ENCODE results near the gene COBLL1.

COBLL1 gene

GRCh38 chr2:164664070-164664469 is 177.6 kb downstream of the COBLL1 start:
- Mint-ChIP-seq H3K27me3 (no peaks in the 10 kb centered on the region), H3K4me1 (ENCODE audit: low read depth in 2 of 2) (no peaks in the 10 kb centered on the region), H3K36me3 (ENCODE audit: insufficient read depth) (no peaks in the 10 kb centered on the region), H3K27ac (no peak overlapping the region), H3K9me3 (peaks cover 6 to 13% of the 10 kb centered on the region in 2 donors), H3K4me3 (no peak overlapping the region)
- DNase-seq (no peak), ATAC-seq (replicated peaks) (no peak)

DNA sequence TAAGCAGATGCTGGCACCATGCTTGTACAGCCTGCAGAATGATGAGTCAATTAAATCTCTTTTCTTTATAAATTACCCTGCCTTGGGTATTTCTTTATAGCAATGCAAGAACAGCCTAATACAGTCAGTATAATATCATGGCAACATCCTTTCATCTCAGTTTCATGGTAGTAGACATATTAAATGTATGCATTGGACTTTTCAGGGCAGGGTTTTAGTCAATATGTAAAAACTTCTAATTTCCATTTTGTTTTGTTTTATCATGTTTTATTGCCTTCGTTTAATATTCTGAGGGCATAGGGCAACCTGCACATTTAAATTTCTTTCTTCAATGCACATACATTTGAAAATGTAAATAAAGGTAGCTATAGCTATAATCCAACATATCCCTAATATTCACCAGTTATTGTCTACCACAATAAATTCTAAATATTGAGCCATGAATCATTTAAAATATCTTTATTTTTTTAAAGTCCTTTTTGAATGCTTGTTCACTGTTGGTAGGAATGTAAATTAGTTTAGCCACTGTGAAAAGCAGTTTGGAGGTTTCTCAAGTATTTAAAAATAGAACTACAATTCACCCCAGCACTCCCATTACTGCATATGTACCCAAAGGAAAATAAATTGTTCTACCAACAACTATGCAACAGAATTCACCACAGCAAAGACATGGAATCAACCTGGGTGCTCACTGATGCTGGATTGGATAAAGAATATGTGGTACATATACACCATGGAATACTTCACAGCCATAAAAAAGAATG is 178.6 kb downstream of the COBLL1 start:
- Mint-ChIP-seq H3K4me1 (ENCODE audit: low read depth in 2 of 2) (no peaks in the 10 kb centered on the region), H3K27ac (no peak overlapping the region), H3K9me3 (peaks cover 9 to 13% of the 10 kb centered on the region in 2 donors), H3K27me3 (no peaks in the 10 kb centered on the region), H3K4me3 (no peak overlapping the region), H3K36me3 (ENCODE audit: insufficient read depth) (no peaks in the 10 kb centered on the region)
- no peak for ATAC-seq (replicated peaks)
- DNase-seq, result no peak

DNA sequence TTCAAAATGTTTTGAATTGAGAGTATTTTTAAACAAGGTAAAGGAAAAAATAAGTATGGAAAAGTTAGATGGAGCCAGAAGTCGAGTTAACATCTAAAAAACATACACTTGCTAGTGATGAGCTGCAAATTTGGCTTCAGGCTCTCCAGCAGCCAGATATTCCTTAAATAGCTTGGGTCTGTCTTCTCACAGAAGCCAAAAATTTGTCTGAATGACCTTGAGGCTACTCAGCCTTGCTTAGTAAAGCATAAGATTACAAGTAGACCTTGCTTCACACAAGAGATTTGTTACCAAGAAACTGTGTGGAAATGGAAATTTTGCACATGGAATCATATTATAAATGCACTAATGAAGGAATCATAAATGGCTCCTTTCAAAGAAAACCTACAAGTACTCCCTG is 179.6 kb downstream of the COBLL1 start:
- Mint-ChIP-seq H3K36me3 (ENCODE audit: insufficient read depth) (no peaks in the 10 kb centered on the region), H3K4me3 (no peak overlapping the region), H3K9me3 (peaks cover 12 to 13% of the 10 kb centered on the region in 2 donors), H3K4me1 (ENCODE audit: low read depth in 2 of 2) (no peaks in the 10 kb centered on the region), H3K27me3 (no peaks in the 10 kb centered on the region), H3K27ac (no peak overlapping the region)
- no peak for DNase-seq
- no peak for ATAC-seq (replicated peaks)

GRCh38 chr2:164661349-164661748 is 180.3 kb downstream of the COBLL1 start:
- no peaks in the 10 kb centered on the region for H3K4me1 Mint-ChIP-seq (ENCODE audit: low read depth in 2 of 2)
- no peaks in the 10 kb centered on the region for H3K27me3 Mint-ChIP-seq
- no peaks in the 10 kb centered on the region for H3K36me3 Mint-ChIP-seq (ENCODE audit: insufficient read depth)

DNA sequence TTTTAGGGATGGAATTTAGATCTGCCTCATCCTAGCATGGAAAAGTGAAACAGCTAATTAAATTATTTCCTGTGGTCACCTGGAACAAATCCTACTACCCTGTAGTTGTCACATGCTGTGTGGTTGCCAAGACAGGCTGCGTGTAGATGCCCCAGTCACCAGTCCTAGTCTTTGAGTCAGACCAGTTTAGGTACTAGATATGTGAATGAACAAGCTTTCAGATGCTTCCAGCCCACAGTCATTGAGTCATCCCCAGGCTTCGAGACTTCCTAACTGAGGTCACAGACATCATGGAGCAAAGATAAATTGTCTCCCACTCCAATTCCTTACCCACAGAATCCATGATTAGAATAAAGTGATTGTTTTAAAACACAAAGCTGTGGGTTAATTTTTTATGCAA is 184.5 kb downstream of the COBLL1 start:
- no peaks in the 10 kb centered on the region for H3K27me3 Mint-ChIP-seq
- no peak for DNase-seq
- no peak overlapping the region for H3K27ac Mint-ChIP-seq

More at GRCh38 chr2:164661349-164661748, 180.3 kb downstream of the COBLL1 start:
- DNase-seq, result no peak
- ATAC-seq (replicated peaks), result no peak
- no peak overlapping the region for H3K27ac Mint-ChIP-seq
- H3K4me3 Mint-ChIP-seq, result no peak overlapping the region
- peaks cover 6 to 13% of the 10 kb centered on the region in 2 donors for H3K9me3 Mint-ChIP-seq

DNA sequence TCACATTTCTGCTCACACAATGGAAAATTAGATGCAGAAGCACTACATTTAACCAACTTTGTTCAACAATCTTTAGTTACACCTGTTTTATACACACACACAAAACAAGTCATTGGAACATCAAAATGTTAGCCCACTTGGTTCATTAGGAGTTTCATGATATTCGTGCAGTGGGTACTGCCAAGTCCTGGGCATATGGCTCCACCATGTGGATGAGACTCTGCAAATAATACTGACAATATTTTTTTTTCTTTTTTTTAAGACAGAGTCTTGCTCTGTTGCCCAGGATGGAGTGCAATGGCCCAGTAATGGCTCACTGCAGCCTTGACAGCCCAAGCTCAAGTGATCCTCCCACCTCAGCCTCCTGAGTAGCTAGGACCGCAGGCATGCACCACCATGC is 185.9 kb downstream of the COBLL1 start:
- H3K36me3 Mint-ChIP-seq (ENCODE audit: insufficient read depth), result no peaks in the 10 kb centered on the region
- ATAC-seq (replicated peaks) (no peak), DNase-seq (no peak)
- H3K27me3 Mint-ChIP-seq, result no peaks in the 10 kb centered on the region
- H3K9me3 Mint-ChIP-seq, result peaks cover 18 to 24% of the 10 kb centered on the region in 2 donors
- H3K27ac Mint-ChIP-seq, result no peak overlapping the region
- H3K4me3 Mint-ChIP-seq, result no peak overlapping the region
- no peaks in the 10 kb centered on the region for H3K4me1 Mint-ChIP-seq (ENCODE audit: low read depth in 2 of 2)

More for the DNA sequence above, 184.5 kb downstream of the COBLL1 start:
- H3K4me3 Mint-ChIP-seq, result no peak overlapping the region
- peaks cover 15 to 17% of the 10 kb centered on the region in 2 donors for H3K9me3 Mint-ChIP-seq
- no peaks in the 10 kb centered on the region for H3K36me3 Mint-ChIP-seq (ENCODE audit: insufficient read depth)
- no peak for ATAC-seq (replicated peaks)
- H3K4me1 Mint-ChIP-seq (ENCODE audit: low read depth in 2 of 2), result no peaks in the 10 kb centered on the region

GRCh38 chr2:164655336-164655735 is 186.3 kb downstream of the COBLL1 start:
- Mint-ChIP-seq H3K27ac (no peak overlapping the region), H3K4me3 (no peak overlapping the region), H3K36me3 (ENCODE audit: insufficient read depth) (no peaks in the 10 kb centered on the region), H3K9me3 (peaks cover 21 to 27% of the 10 kb centered on the region in 2 donors), H3K27me3 (no peaks in the 10 kb centered on the region), H3K4me1 (ENCODE audit: low read depth in 2 of 2) (no peaks in the 10 kb centered on the region)
- DNase-seq (no peak), ATAC-seq (replicated peaks) (no peak)

- ATAC-seq (replicated peaks), result no peak
- Mint-ChIP-seq H3K36me3 (ENCODE audit: insufficient read depth) (no peaks in the 10 kb centered on the region), H3K27ac (no peak overlapping the region), H3K27me3 (no peaks in the 10 kb centered on the region), H3K4me1 (ENCODE audit: low read depth in 2 of 2) (no peaks in the 10 kb centered on the region), H3K4me3 (no peak overlapping the region), H3K9me3 (peaks cover 17 to 29% of the 10 kb centered on the region in 2 donors)
- DNase-seq, result no peak
Measured at GRCh38 chr2:164651361-164651760, 190.3 kb downstream of the COBLL1 start.

DNA sequence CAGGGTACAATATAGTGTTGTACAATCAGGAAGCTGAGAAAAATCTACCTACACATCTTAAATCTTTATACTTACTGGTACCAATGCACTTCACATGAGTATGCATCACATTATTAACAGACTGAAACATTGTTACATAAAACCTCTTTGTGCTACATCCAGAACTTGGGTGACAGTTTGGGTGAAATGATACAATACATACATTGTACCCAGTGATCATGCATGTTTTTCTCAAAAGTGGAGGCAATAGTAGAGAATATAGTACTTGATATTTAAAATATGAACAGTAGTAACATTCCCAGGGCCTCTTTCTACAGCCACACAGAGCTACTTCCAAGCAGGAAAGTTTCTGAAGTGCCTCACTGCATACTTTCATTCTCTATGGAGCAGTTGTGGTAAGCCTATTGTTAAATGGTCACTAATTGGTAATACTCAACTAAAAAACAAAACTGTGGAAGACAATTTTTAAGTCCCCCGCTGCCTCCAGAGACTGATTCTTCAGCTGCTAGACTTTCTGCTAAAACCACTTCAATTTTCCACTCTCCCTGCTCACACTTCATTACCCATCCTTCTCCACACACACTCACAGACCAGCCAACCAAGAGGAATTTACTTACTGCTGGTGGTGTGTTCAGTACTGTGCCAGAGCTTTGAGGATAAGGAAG is 197.5 kb downstream of the COBLL1 start:
- no peak for ATAC-seq (replicated peaks)
- Mint-ChIP-seq H3K4me3 (no peak overlapping the region), H3K27me3 (no peaks in the 10 kb centered on the region), H3K4me1 (ENCODE audit: low read depth in 2 of 2) (no peaks in the 10 kb centered on the region), H3K36me3 (ENCODE audit: insufficient read depth) (no peaks in the 10 kb centered on the region), H3K9me3 (peaks cover 7 to 8% of the 10 kb centered on the region in 2 donors), H3K27ac (no peak overlapping the region)
- no peak for DNase-seq

DNA sequence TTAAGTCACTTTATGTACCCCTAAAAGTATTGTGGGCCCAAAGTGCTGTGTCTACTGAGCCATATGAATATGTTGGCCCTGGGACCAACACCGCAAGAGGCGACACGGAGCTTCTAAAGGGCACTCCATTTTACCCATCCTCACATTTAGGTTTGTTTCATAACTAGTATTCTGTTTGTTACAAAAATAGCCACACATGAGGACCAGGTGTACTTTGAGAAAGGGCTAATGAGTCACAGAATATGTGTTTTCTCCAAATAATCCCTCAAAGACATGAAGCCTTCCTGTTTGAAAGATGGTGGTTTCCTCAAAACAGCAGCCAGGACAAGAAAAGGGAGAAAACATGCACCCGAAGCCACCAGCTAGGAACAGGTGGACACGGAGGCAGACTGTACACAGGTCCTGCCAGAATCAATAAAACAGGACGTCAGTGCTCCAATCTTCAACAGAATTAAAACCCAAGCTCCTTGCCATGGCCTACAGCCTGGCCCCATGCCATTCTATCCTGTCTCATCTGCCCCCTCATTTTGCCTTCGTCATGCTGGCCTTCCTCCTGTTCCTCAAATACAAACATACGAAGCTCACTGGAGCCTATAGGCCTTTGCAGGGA is 198.6 kb downstream of the COBLL1 start:
- Mint-ChIP-seq H3K27me3 (no peaks in the 10 kb centered on the region), H3K4me3 (no peak overlapping the region), H3K27ac (no peak overlapping the region), H3K36me3 (ENCODE audit: insufficient read depth) (no peaks in the 10 kb centered on the region), H3K4me1 (ENCODE audit: low read depth in 2 of 2) (no peaks in the 10 kb centered on the region), H3K9me3 (peaks cover 8% of the 10 kb centered on the region in 2 donors)
- no peak for DNase-seq
- no peak for ATAC-seq (replicated peaks)

GRCh38 chr2:164642268-164642667 is 199.4 kb downstream of the COBLL1 start:
- H3K9me3 Mint-ChIP-seq, result peaks cover 4 to 7% of the 10 kb centered on the region in 2 donors
- H3K27ac Mint-ChIP-seq, result no peak overlapping the region
- ATAC-seq (replicated peaks) (no peak), DNase-seq (no peak)
- no peaks in the 10 kb centered on the region for H3K36me3 Mint-ChIP-seq (ENCODE audit: insufficient read depth)
- no peak overlapping the region for H3K4me3 Mint-ChIP-seq
- no peaks in the 10 kb centered on the region for H3K27me3 Mint-ChIP-seq
- H3K4me1 Mint-ChIP-seq (ENCODE audit: low read depth in 2 of 2), result no peaks in the 10 kb centered on the region
